Esophagus squamous epithelium (tissue), 4 donors: ENCODE data around the gene APCDD1.

Experiments
- CTCF ChIP-seq, 6 experiments: fragments of 450-650 bp in 4 of 6; fragments of 200-600 bp in 2 of 6; sonication (generic) in 2 of 6; IDR thresholded peaks; one replicate each; pipeline ENCODE4 v1.5.1; 2016 to 2019; ENCODE audit warnings: antibody characterized with exemption in 6 of 6, mild to moderate bottlenecking in 4 of 6, moderate library complexity in 4 of 6
- POLR2A ChIP-seq, 4 donors: fragments of 450-650 bp; IDR thresholded peaks; one replicate each; pipeline ENCODE4 v1.6.1; 2017; ENCODE audit warnings: antibody characterized with exemption in 4 of 4, mild to moderate bottlenecking in 4 of 4, moderate library complexity in 3 of 4

- TF ChIP-seq POLR2A (IDR thresholded peaks at IDR 0.05): no peak
- no peak for TF ChIP-seq CTCF (IDR thresholded peaks at IDR 0.05)
Observed at GRCh38 chr18:10497206-10497749, 42.8 kb downstream of the APCDD1 start.
